H1 (cell line): ENCODE results near the gene NTN1. TPM values are rescaled to one million over a fixed set of nuclear protein-coding genes. Genes with fewer than 3 reads are reported as not detected.

Experiments
- CTCF ChIA-PET: fragments of 300-600 bp; sonication (Branson Sonifier 250); formaldehyde crosslinking; loops from one replicate; lab custom pipeline; 2021; ENCODE audit not compliant: partially characterized antibody; lab: Charles Lee
- POLR2A ChIA-PET: fragments of 300-600 bp; sonication (Branson Sonifier 250); formaldehyde crosslinking; loops from one replicate; lab custom pipeline; 2021; ENCODE audit warnings: inconsistent platforms; ENCODE audit not compliant: partially characterized antibody; lab: Charles Lee
- DNase-seq, 2 experiments: peaks; one replicate each; pipeline versions ENCODE4 v3.0.0 to v3.0.0-alpha.2; 2010 to 2022; ENCODE audit warnings: low spot score in 2 of 2, low read depth in 1 of 2, mixed read lengths in 1 of 2
- FAIRE-seq: peaks from 2 replicates; lab custom pipeline; 2011; peaks lifted over from hg19 to GRCh38; lab: Jason Lieb, UNC
- H2AFZ ChIP-seq: 2 replicates; pipeline ENCODE4 v1.8.1; 2012; ENCODE audit warnings: low read length, inconsistent platforms
- H2AK5ac ChIP-seq: 2 replicates; pipeline ENCODE4 v1.6.1; 2013; ENCODE audit warnings: low read depth, low read length
- H2BK120ac ChIP-seq: replicated peaks from 2 replicates; pipeline ENCODE3; 2013; ENCODE audit warnings: low read depth, low read length, inconsistent platforms
- H2BK12ac ChIP-seq: 2 replicates; pipeline ENCODE4 v1.6.1; 2013; ENCODE audit warnings: low read depth, low read length
- H2BK15ac ChIP-seq: 2 replicates; pipeline ENCODE4 v1.6.1; 2013; ENCODE audit warnings: low read length
- H2BK20ac ChIP-seq: 2 replicates; pipeline ENCODE4 v1.6.1; 2013; ENCODE audit warnings: low read length
- H2BK5ac ChIP-seq: 2 replicates; pipeline ENCODE4 v1.6.1; 2013; ENCODE audit warnings: low read depth, low read length
- H3K14ac ChIP-seq: 2 replicates; pipeline ENCODE4 v1.6.1; 2013; ENCODE audit warnings: inconsistent platforms; ENCODE audit not compliant: insufficient read length
- H3K18ac ChIP-seq: 2 replicates; pipeline ENCODE4 v1.6.1; 2013; ENCODE audit warnings: low read length; ENCODE audit errors: extremely low read depth
- H3K23ac ChIP-seq: 2 replicates; pipeline ENCODE4 v1.6.1; 2013; ENCODE audit warnings: inconsistent platforms; ENCODE audit not compliant: insufficient read length
- H3K23me2 ChIP-seq: 2 replicates; pipeline ENCODE4 v1.6.1; 2013; ENCODE audit warnings: low read depth, low read length
- H3K27ac ChIP-seq: 2 replicates; pipeline ENCODE4 v1.6.1; 2011; ENCODE audit warnings: low read depth, low read length, inconsistent platforms
- H3K27me3 ChIP-seq, 4 experiments: replicated peaks in 1 of 4; 1 replicate in 1 of 4; 2 replicates in 3 of 4; pipeline versions ENCODE4 v1.6.1 to v1.8.1; 2011 to 2013; ENCODE audit warnings: low read length in 3 of 4, mild to moderate bottlenecking in 3 of 4, inconsistent platforms in 2 of 4, mixed read lengths in 2 of 4, moderate library complexity in 1 of 4; ENCODE audit not compliant: control insufficient read depth in 3 of 4, insufficient read depth in 3 of 4; ENCODE audit errors: extremely low read depth in 1 of 4
- H3K36me3 ChIP-seq, 4 experiments: 2 replicates each; pipeline versions ENCODE4 v1.6.1 to v1.8.1; 2011 to 2013; ENCODE audit warnings: mild to moderate bottlenecking in 4 of 4, low read length in 3 of 4, moderate library complexity in 2 of 4, control low read depth in 1 of 4, inconsistent platforms in 1 of 4; ENCODE audit not compliant: insufficient read depth in 4 of 4, control insufficient read depth in 2 of 4
- H3K4ac ChIP-seq: replicated peaks from 2 replicates; pipeline ENCODE3; 2013; ENCODE audit warnings: low read length, low read depth, mixed read lengths, inconsistent platforms; ENCODE audit not compliant: insufficient read length
- H3K4me1 ChIP-seq, 4 experiments: replicated peaks in 1 of 4; 1 replicate in 1 of 4; 2 replicates in 3 of 4; pipeline versions ENCODE4 v1.6.1 to v1.8.1; 2011 to 2013; ENCODE audit warnings: low read length in 3 of 4, inconsistent platforms in 2 of 4, mixed read lengths in 1 of 4; ENCODE audit not compliant: insufficient read depth in 4 of 4, control insufficient read depth in 3 of 4
- H3K4me2 ChIP-seq, 2 experiments: 2 replicates each; pipeline versions ENCODE4 v1.6.1 to v1.8.1; 2011 to 2013; ENCODE audit warnings: low read depth in 2 of 2, low read length in 2 of 2, control low read depth in 1 of 2, inconsistent platforms in 1 of 2, mild to moderate bottlenecking in 1 of 2; ENCODE audit not compliant: insufficient read depth in 1 of 2
- H3K4me3 ChIP-seq, 4 experiments: fragments of 200-600, 300-600 bp in 1 of 4; sonication (generic), shearing (Covaris generic), sonication (Bioruptor Twin) in 1 of 4; 2 replicates each; pipeline versions ENCODE4 v1.5.1 to v1.8.1; 2011 to 2016; ENCODE audit warnings: low read length in 4 of 4, low read depth in 3 of 4, control low read depth in 2 of 4, inconsistent platforms in 2 of 4, mild to moderate bottlenecking in 2 of 4, mixed read lengths in 1 of 4, moderate library complexity in 1 of 4; ENCODE audit not compliant: insufficient read depth in 2 of 4; ENCODE audit errors: extremely low read depth in 1 of 4
- H3K56ac ChIP-seq: replicated peaks from 2 replicates; pipeline ENCODE3; 2013; ENCODE audit warnings: low read depth, mild to moderate bottlenecking, mixed read lengths, low read length, inconsistent platforms; ENCODE audit not compliant: insufficient read length
- H3K79me1 ChIP-seq: 2 replicates; pipeline ENCODE4 v1.6.1; 2013; ENCODE audit warnings: low read depth, low read length, control low read depth
- H3K79me2 ChIP-seq, 2 experiments: 2 replicates each; pipeline versions ENCODE4 v1.6.1 to v1.8.1; 2012 to 2013; ENCODE audit warnings: low read length in 2 of 2, mild to moderate bottlenecking in 2 of 2, inconsistent platforms in 1 of 2; ENCODE audit not compliant: insufficient read depth in 2 of 2, control insufficient read depth in 1 of 2
- H3K9ac ChIP-seq, 4 experiments: replicated peaks in 1 of 4; 1 replicate in 1 of 4; 2 replicates in 3 of 4; pipeline versions ENCODE4 v1.6.1 to v1.8.1; 2011 to 2013; ENCODE audit warnings: low read depth in 3 of 4, low read length in 3 of 4, control low read depth in 2 of 4, mild to moderate bottlenecking in 2 of 4, moderate library complexity in 2 of 4, inconsistent platforms in 1 of 4; ENCODE audit errors: extremely low read depth in 1 of 4
- H3K9me3 ChIP-seq, 2 experiments: 2 replicates each; pipeline versions ENCODE4 v1.6.1 to v1.8.1; 2012 to 2013; ENCODE audit warnings: mild to moderate bottlenecking in 2 of 2, moderate library complexity in 2 of 2, control low read depth in 1 of 2, inconsistent platforms in 1 of 2, low read depth in 1 of 2, low read length in 1 of 2, mixed read lengths in 1 of 2; ENCODE audit not compliant: insufficient read depth in 2 of 2
- H4K20me1 ChIP-seq, 2 experiments: replicated peaks in 1 of 2; 2 replicates each; pipeline versions ENCODE3 to v1.8.1; 2011 to 2013; ENCODE audit warnings: inconsistent platforms in 2 of 2, low read length in 2 of 2, mild to moderate bottlenecking in 1 of 2; ENCODE audit not compliant: insufficient read depth in 2 of 2, control insufficient read depth in 1 of 2
- H4K5ac ChIP-seq: 2 replicates; pipeline ENCODE4 v1.6.1; 2013; ENCODE audit warnings: low read length, low read depth, mixed read lengths, inconsistent platforms; ENCODE audit not compliant: insufficient read length
- H4K8ac ChIP-seq: 2 replicates; pipeline ENCODE4 v1.8.0; 2013; ENCODE audit warnings: mild to moderate bottlenecking, moderate library complexity, low read length, inconsistent platforms; ENCODE audit not compliant: insufficient read depth; ENCODE audit errors: extremely low read depth
- H4K91ac ChIP-seq: replicated peaks from 2 replicates; pipeline ENCODE3; 2013; ENCODE audit warnings: low read length, mixed read lengths, inconsistent platforms; ENCODE audit not compliant: insufficient read length
- BCL11A ChIP-seq, 2 experiments: IDR thresholded peaks; one replicate each; pipeline ENCODE4 v1.6.1; 2011; ENCODE audit warnings: low read depth in 2 of 2, low read length in 2 of 2, mild to moderate bottlenecking in 2 of 2
- HDAC2 ChIP-seq, 2 experiments: fragments of 300-600 bp in 1 of 2; sonication (generic) in 1 of 2; IDR thresholded peaks; 2 replicates each; pipeline ENCODE4 v1.6.1; 2011 to 2012; ENCODE audit warnings: low read depth in 2 of 2, low read length in 2 of 2, mild to moderate bottlenecking in 2 of 2, moderate library complexity in 2 of 2, borderline replicate concordance in 1 of 2, inconsistent platforms in 1 of 2
- KDM1A ChIP-seq: fragments of 200-600, 300-600 bp; sonication (generic); IDR thresholded peaks from 2 replicates; pipeline ENCODE4 v1.7.1; 2016; ENCODE audit warnings: mild to moderate bottlenecking, low read length, borderline replicate concordance
- POLR2AphosphoS5 ChIP-seq: IDR thresholded peaks from 2 replicates; pipeline ENCODE4 v1.6.1; 2011; ENCODE audit warnings: low read depth, low read length
- TBP ChIP-seq: IDR thresholded peaks from 2 replicates; pipeline ENCODE4 v1.6.1; 2011; ENCODE audit warnings: low read depth, low read length, improper control_type of control experiment
- TCF12 ChIP-seq: IDR thresholded peaks from 2 replicates; pipeline ENCODE4 v1.6.1; 2011; ENCODE audit warnings: low read depth, mild to moderate bottlenecking, low read length
- YY1 ChIP-seq: IDR thresholded peaks from 2 replicates; pipeline ENCODE4 v1.6.1; 2011; ENCODE audit warnings: low read depth, mild to moderate bottlenecking, low read length
- WGBS, 2 experiments: shearing (Covaris generic) in 1 of 2; methylation state at CpG; one replicate each; pipeline versions ENCODE4 v1.1.6 to v1.1.7; 2013 to 2015; ENCODE audit warnings: low lambda C conversion rate in 2 of 2, mixed read lengths in 2 of 2, inconsistent platforms in 1 of 2, low coverage in 1 of 2, missing lambda C conversion rate in 1 of 2; ENCODE audit not compliant: insufficient replicate concordance in 2 of 2, insufficient coverage in 1 of 2, insufficient read length in 1 of 2; ENCODE audit errors: extremely low coverage in 1 of 2, missing lambda C conversion rate in 1 of 2; 5-methylcytosine and 5-hydroxymethylcytosine counted together
- polyA plus RNA-seq, 7 experiments: library from polyadenylated mRNA; depleted of rRNA in 3 of 7; stranded (reverse) in 5 of 7; unstranded in 2 of 7; fragments of >200 nt in 5 of 7; fragments of 200-250 nt in 2 of 7; gene quantifications; 1 replicate in 5 of 7; 2 replicates in 1 of 7; 4 replicates in 1 of 7; pipeline versions ENCODE4 v1.2.1 to v1.2.3, GENCODE V29; 2011 to 2013; ENCODE audit warnings: missing spikeins in 2 of 7, mixed read lengths in 2 of 7
- total RNA-seq: library from RNA; stranded (reverse); fragmentation: NEBNext Ultra II Directional; extraction: Animal tissue kit (Norgen Biotek cat#: 25700); gene quantifications from 2 replicates; pipeline ENCODE4 v1.2.1, GENCODE V29; 2021
- TF ChIP-seq, protein P1 (sequence below): IDR thresholded peaks from 2 replicates; pipeline ENCODE4 v1.6.1; 2012; ENCODE audit warnings: low read length, inconsistent platforms

The NTN1 gene
- total and polyA plus RNA-seq, 2 of the 8 experiments (the other 6 are each of a cell fraction or from before 2014, with no cell fraction given): 2.0 to 2.3 TPM

DNA sequence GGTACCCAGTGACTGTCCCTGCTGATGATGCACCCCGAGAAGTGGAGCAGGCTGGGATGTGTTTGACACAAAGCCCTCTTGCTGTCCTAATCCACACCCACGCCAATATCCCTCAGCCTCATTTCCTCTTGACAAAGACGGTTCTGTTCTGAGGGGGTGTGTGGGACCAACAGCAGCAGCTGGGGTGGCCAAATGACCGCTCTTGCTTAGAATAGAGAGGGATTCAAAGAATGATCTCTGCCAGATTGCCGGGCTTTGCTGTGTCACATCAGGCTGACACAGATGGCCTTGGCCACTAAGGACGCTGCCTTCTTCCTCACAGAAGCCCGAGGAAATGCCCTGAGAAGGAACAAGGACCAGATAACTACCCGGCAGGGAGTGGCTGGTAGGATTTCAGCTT lies 250.7 kb downstream of the NTN1 start:
- Histone ChIP-seq H3K36me3 (no peaks in the 10 kb centered on the region), H3K9ac (no peak overlapping the region; a peak in 1 of 7 replicates), H3K14ac (no peak overlapping the region), H4K20me1 (no peaks in the 10 kb centered on the region), H2BK120ac (no peak overlapping the region), H3K4me3 (no peak overlapping the region), H4K91ac (no peak overlapping the region), H2BK5ac (no peak overlapping the region), H3K23ac (no peak overlapping the region), H3K27me3 (no peaks in the 10 kb centered on the region), H3K23me2 (0 out of 2 replicates have a peak, but pooled peaks cover 2% of the 10 kb centered on the region), H3K79me2 (no peaks in the 10 kb centered on the region), H3K18ac (no peak overlapping the region), H3K4me1 (peaks cover 0 to 5% (median 2%) of the 10 kb centered on the region in 4 experiments; a peak in 1 of 7 replicates), H2AFZ (no peak overlapping the region), H4K5ac (no peak overlapping the region), H2AK5ac (no peak overlapping the region), H4K8ac (no peak overlapping the region), H2BK15ac (no peak overlapping the region), H3K79me1 (0 out of 2 replicates have a peak, but pooled peaks cover 2% of the 10 kb centered on the region), H3K9me3 (no peaks in the 10 kb centered on the region), H2BK20ac (no peak overlapping the region), H3K4ac (no peak overlapping the region), H3K56ac (no peak overlapping the region), H2BK12ac (no peak overlapping the region), H3K4me2 (no peak overlapping the region), H3K27ac (no peak overlapping the region)
- FAIRE-seq: no peak
- ChIA-PET CTCF (interaction anchor here (0.7 to 5.6 kb wide), 3 partner anchors 20 to 127 kb away, joined by 3 to 30 read pairs (median 6); no protein-coding TSS in a partner anchor), POLR2A (no interaction called here)
- no peak for DNase-seq
- 87% methylated on average over 8 of the region's 8 CpGs; no CpG with 5 or more reads in 1 of the 2 experiments for WGBS, 2 experiments
- no peak for TF ChIP-seq HDAC2 (IDR thresholded peaks at IDR 0.05; ENCODE audit: borderline replicate concordance in 1 of 2, low read depth in 2 of 2, low read length in 2 of 2)
- TF ChIP-seq, protein P1, sequence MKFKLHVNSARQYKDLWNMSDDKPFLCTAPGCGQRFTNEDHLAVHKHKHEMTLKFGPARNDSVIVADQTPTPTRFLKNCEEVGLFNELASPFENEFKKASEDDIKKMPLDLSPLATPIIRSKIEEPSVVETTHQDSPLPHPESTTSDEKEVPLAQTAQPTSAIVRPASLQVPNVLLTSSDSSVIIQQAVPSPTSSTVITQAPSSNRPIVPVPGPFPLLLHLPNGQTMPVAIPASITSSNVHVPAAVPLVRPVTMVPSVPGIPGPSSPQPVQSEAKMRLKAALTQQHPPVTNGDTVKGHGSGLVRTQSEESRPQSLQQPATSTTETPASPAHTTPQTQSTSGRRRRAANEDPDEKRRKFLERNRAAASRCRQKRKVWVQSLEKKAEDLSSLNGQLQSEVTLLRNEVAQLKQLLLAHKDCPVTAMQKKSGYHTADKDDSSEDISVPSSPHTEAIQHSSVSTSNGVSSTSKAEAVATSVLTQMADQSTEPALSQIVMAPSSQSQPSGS: no peak
- no peak for TF ChIP-seq POLR2AphosphoS5
- no peak for TF ChIP-seq KDM1A
- TF ChIP-seq YY1: no peak
- no peak for TF ChIP-seq BCL11A (IDR thresholded peaks at IDR 0.05; ENCODE audit: low read depth in 2 of 2, low read length in 2 of 2)
- TF ChIP-seq TBP: no peak
- no peak for TF ChIP-seq TCF12
